Activated naive CD8-positive, alpha-beta T cell (primary cell): ENCODE data around the gene TAC3.
"Not testable (repeated sequence)": the region's sequence is repeated elsewhere in the genome, so short reads cannot be mapped to it uniquely, and the experiment has no call there.

Source experiments
- H3K27ac Mint-ChIP-seq: one replicate; pipeline ENCODE4 v1.8.0; 2021; ENCODE audit warnings: mixed read lengths
- H3K27me3 Mint-ChIP-seq: one replicate; pipeline ENCODE4 v1.8.0; 2021; ENCODE audit warnings: mixed read lengths
- H3K36me3 Mint-ChIP-seq: one replicate; pipeline ENCODE4 v1.8.0; 2021; ENCODE audit warnings: mixed read lengths
- H3K4me1 Mint-ChIP-seq: one replicate; pipeline ENCODE4 v1.8.0; 2021; ENCODE audit warnings: low read depth, mixed read lengths
- H3K4me3 Mint-ChIP-seq: one replicate; pipeline ENCODE4 v1.8.0; 2021; ENCODE audit warnings: mild to moderate bottlenecking, mixed read lengths
- H3K9me3 Mint-ChIP-seq: one replicate; pipeline ENCODE4 v1.8.0; 2021; ENCODE audit warnings: low read depth, mixed read lengths

Gene TAC3

DNA sequence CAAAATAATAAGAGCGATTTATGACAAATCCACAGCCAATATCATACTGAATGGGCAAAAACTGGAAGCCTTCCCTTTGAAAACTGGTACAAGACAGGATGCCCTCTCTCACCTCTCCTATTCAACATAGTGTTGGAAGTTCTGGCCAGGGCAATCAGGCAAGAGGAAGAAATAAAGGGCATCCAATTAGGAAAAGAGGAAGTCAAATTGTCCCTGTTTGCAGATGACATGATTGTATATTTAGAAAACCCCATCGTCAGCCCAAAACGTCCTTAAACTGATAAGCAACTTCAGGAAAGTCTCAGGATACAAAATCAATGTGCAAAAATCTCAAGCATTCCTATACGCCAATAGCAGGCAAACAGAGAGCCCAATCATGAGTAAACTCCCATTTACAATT is 54.1 kb downstream of the TAC3 start:
- not testable (repeated sequence) for H3K4me1 Mint-ChIP-seq, H3K27ac Mint-ChIP-seq, H3K4me3 Mint-ChIP-seq, H3K9me3 Mint-ChIP-seq, H3K27me3 Mint-ChIP-seq
- peaks cover 16% of the 10 kb centered on the region for H3K36me3 Mint-ChIP-seq
